MM.1S (cell line): ENCODE data around the gene TLCD5.

ENCODE experiments used
- DNase-seq: peaks from one replicate; pipeline ENCODE4 v3.0.0-alpha.2; 2015
- H2AFZ ChIP-seq: fragments of 300-600 bp; sonication (generic); 2 replicates; pipeline ENCODE4 v1.6.0; 2016; ENCODE audit warnings: antibody characterized with exemption, low read length
- H3F3A ChIP-seq: fragments of 300-600 bp; sonication (generic); 2 replicates; pipeline ENCODE4 v1.6.1; 2016; ENCODE audit warnings: mild to moderate bottlenecking, antibody characterized with exemption, low read length, moderate library complexity, mixed read lengths; ENCODE audit not compliant: insufficient read depth
- H3K27ac ChIP-seq: fragments of 300-600 bp; sonication (generic); 2 replicates; pipeline ENCODE4 v1.5.1; 2016; ENCODE audit warnings: mild to moderate bottlenecking, low read length
- H3K27me3 ChIP-seq: fragments of 300-600 bp; sonication (generic); replicated peaks from 2 replicates; pipeline ENCODE4 v1.6.0; 2016; ENCODE audit warnings: low read length; ENCODE audit not compliant: insufficient read depth
- H3K36me3 ChIP-seq: fragments of 300-600 bp; sonication (generic); replicated peaks from 2 replicates; pipeline ENCODE4 v1.6.1; 2016; ENCODE audit warnings: mild to moderate bottlenecking, low read length, mixed read lengths; ENCODE audit not compliant: insufficient read depth
- H3K4me1 ChIP-seq: fragments of 300-600 bp; sonication (generic); 2 replicates; pipeline ENCODE4 v1.6.1; 2016; ENCODE audit warnings: low read length, mixed read lengths
- H3K4me2 ChIP-seq: fragments of 300-600 bp; sonication (generic); 2 replicates; pipeline ENCODE4 v1.6.0; 2016; ENCODE audit warnings: low read depth, low read length
- H3K4me3 ChIP-seq: fragments of 300-600 bp; sonication (generic); 2 replicates; pipeline ENCODE4 v1.5.1; 2016; ENCODE audit warnings: low read length, mixed read lengths
- H3K79me2 ChIP-seq: fragments of 300-600 bp; sonication (generic); 2 replicates; pipeline ENCODE4 v1.6.1; 2016; ENCODE audit warnings: mixed run types, low read length, mixed read lengths
- H3K9ac ChIP-seq: fragments of 300-600 bp; sonication (generic); 2 replicates; pipeline ENCODE4 v1.6.1; 2016; ENCODE audit warnings: low read length, mixed read lengths
- H3K9me2 ChIP-seq: fragments of 300-600 bp; sonication (generic); replicated peaks from 2 replicates; pipeline ENCODE4 v1.6.1; 2016; ENCODE audit warnings: mild to moderate bottlenecking, low read length, mixed read lengths; ENCODE audit not compliant: insufficient read depth
- H3K9me3 ChIP-seq: fragments of 300-600 bp; sonication (generic); replicated peaks from 2 replicates; pipeline ENCODE4 v1.6.1; 2016; ENCODE audit warnings: mild to moderate bottlenecking, low read length, mixed read lengths; ENCODE audit not compliant: insufficient read depth
- H4K20me1 ChIP-seq: fragments of 300-600 bp; sonication (generic); 2 replicates; pipeline ENCODE4 v1.6.1; 2016; ENCODE audit warnings: mild to moderate bottlenecking, low read length, moderate library complexity, mixed read lengths; ENCODE audit not compliant: insufficient read depth
- EZH2 ChIP-seq: fragments of 300-600 bp; sonication (generic); optimal IDR thresholded peaks from 2 replicates; pipeline ENCODE3; 2017; ENCODE audit warnings: low read depth, mild to moderate bottlenecking, antibody characterized with exemption, low read length, mixed read lengths
- EZH2phosphoT487 ChIP-seq: fragments of 300-600 bp; sonication (generic); IDR thresholded peaks from 2 replicates; pipeline ENCODE4 v1.6.1; 2018; ENCODE audit warnings: antibody characterized with exemption, low read length
- TF ChIP-seq, protein P1 (sequence below): fragments of 300-600 bp; sonication (generic); IDR thresholded peaks from 2 replicates; pipeline ENCODE4 v1.5.1; 2016; ENCODE audit warnings: antibody characterized with exemption, low read length, mixed read lengths

Gene TLCD5

DNA sequence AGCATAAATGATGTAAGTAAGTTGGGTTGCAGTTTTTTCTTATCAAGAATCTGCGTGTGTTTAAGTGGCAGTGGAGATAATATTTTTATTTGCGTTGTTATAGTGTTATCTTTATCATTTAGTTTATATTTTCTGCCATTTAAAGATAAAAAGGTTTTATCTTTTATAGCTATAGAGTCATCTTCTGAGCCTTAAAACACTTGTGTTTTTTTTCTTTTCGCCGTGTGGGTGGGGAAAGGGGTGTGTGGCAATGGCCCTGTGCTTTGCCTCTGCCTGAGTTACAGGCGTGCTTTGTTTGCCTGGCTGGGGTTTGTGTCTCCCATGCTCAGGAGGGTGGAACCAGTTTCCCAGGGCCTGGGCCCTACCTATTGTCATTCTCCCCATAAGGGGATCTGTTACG lies 27.3 kb downstream of the TLCD5 start:
- H3K27me3 ChIP-seq = no peaks in the 10 kb centered on the region
- H3K4me3 ChIP-seq = no peak overlapping the region
- H3K9me3 ChIP-seq = no peaks in the 10 kb centered on the region
- peaks cover 2% of the 10 kb centered on the region for H3K4me1 ChIP-seq
- TF ChIP-seq EZH2phosphoT487 (no peak), EZH2 (no peak)
- TF ChIP-seq, protein P1, sequence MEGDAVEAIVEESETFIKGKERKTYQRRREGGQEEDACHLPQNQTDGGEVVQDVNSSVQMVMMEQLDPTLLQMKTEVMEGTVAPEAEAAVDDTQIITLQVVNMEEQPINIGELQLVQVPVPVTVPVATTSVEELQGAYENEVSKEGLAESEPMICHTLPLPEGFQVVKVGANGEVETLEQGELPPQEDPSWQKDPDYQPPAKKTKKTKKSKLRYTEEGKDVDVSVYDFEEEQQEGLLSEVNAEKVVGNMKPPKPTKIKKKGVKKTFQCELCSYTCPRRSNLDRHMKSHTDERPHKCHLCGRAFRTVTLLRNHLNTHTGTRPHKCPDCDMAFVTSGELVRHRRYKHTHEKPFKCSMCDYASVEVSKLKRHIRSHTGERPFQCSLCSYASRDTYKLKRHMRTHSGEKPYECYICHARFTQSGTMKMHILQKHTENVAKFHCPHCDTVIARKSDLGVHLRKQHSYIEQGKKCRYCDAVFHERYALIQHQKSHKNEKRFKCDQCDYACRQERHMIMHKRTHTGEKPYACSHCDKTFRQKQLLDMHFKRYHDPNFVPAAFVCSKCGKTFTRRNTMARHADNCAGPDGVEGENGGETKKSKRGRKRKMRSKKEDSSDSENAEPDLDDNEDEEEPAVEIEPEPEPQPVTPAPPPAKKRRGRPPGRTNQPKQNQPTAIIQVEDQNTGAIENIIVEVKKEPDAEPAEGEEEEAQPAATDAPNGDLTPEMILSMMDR = no peak
- H3F3A ChIP-seq = no peaks in the 10 kb centered on the region
- no peaks in the 10 kb centered on the region; the same call in 1 of the 2 replicates for H3K36me3 ChIP-seq
- no peak overlapping the region for H3K27ac ChIP-seq
- no peak overlapping the region for H3K9ac ChIP-seq
- no peak overlapping the region for H3K4me2 ChIP-seq
- peaks cover 41% of the 10 kb centered on the region for H4K20me1 ChIP-seq
- no peak overlapping the region for H2AFZ ChIP-seq
- peaks cover 98% of the 10 kb centered on the region for H3K79me2 ChIP-seq
- H3K9me2 ChIP-seq = no peaks in the 10 kb centered on the region
- DNase-seq = no peak

DNA sequence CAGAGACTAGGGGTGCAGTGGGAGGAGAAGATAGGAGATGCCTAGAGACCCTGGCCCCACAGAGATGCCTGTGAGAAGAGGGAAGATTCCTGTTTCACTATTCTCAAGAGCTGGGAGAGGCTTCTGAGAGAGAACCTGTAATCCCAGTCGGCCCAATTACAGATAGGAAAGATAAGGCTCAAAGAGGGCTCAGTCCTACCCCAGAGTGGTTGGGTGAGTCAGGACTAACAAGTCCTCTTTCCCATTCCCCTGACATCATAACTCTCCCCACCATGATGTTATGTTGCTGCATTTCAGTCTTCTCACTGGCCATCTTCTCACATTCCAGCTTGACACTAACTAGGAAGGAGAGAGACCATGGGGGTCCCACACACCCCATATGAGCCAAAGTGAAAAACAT lies 29.0 kb downstream of the TLCD5 start:
- Histone ChIP-seq H3K9ac (no peak overlapping the region), H3F3A (no peaks in the 10 kb centered on the region), H2AFZ (no peak overlapping the region), H3K4me3 (no peak overlapping the region), H3K9me2 (no peaks in the 10 kb centered on the region), H3K4me2 (no peak overlapping the region), H3K4me1 (no peaks in the 10 kb centered on the region; the same call in 1 of the 2 replicates), H3K9me3 (no peaks in the 10 kb centered on the region), H3K27me3 (no peaks in the 10 kb centered on the region), H4K20me1 (peaks cover 44% of the 10 kb centered on the region), H3K36me3 (no peaks in the 10 kb centered on the region; the same call in 1 of the 2 replicates), H3K27ac (no peak overlapping the region), H3K79me2 (peaks cover 98% of the 10 kb centered on the region)
- no peak for DNase-seq
- no peak for TF ChIP-seq EZH2
- TF ChIP-seq EZH2phosphoT487 = no peak
- TF ChIP-seq, protein P1 = no peak

DNA sequence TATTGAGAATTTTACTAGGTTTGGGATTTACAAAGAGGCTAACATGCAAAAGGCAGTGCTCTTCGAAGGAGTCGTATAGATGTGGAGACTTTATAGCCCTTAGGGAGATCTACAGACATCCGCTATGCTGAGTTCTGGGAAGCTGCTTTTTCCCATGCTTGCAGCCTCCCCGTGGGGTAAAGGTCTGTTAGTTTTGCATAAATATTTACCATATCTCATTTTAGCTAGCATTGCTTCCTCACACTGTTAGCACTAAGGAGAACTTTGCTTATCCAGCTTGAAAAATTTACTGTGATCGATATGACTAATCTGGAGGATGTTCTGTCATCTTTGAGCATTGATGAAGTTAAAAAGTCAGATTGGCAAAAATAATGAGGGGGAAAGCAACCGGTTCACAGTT lies 29.7 kb downstream of the TLCD5 start:
- TF ChIP-seq, protein P1 = no peak
- TF ChIP-seq EZH2 (no peak), EZH2phosphoT487 (no peak)
- Histone ChIP-seq H3K9ac (no peak overlapping the region), H3K36me3 (no peaks in the 10 kb centered on the region; the same call in 1 of the 2 replicates), H3K4me1 (no peaks in the 10 kb centered on the region; the same call in 1 of the 2 replicates), H3K27me3 (no peaks in the 10 kb centered on the region), H2AFZ (no peak overlapping the region), H4K20me1 (peaks cover 44% of the 10 kb centered on the region), H3K9me2 (no peaks in the 10 kb centered on the region), H3F3A (no peaks in the 10 kb centered on the region), H3K27ac (no peak overlapping the region), H3K79me2 (peaks cover 98% of the 10 kb centered on the region), H3K4me3 (no peak overlapping the region), H3K4me2 (no peak overlapping the region), H3K9me3 (no peaks in the 10 kb centered on the region)
- DNase-seq = no peak
